GM21737 (cell line): ENCODE data around the gene TTLL13.
"Not testable (repeated sequence)": the region's sequence is repeated elsewhere in the genome, so short reads cannot be mapped to it uniquely, and the experiment has no call there.

ENCODE experiments used
- ATAC-seq: cut with Tn5 transposase; IDR thresholded peaks from one replicate; pipeline ENCODE4 v1.9.1; 2021; ENCODE audit warnings: mild to moderate bottlenecking, moderate library complexity; ENCODE audit not compliant: unreplicated experiment

TTLL13 gene

DNA sequence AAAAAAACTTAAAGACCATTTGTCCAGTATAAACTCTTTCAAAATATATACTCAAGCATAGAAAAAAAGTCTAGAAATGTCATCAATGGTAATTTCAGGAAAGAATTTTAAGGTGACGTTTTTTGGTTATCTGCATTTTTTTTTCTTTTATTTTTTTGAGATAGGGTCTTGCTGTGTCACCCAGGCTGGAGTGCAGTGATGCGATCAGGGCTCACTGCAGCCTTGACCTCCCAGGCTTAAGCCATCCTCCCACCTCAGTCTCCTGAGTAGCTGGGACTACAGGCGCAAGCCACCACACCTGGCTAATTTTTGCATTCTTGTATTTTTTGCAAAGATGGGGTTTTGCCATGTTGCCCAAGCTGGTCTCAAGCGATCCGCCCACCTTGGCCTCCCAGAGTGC, 31.4 kb downstream of the TTLL13 start:
- not testable (repeated sequence) for ATAC-seq

DNA sequence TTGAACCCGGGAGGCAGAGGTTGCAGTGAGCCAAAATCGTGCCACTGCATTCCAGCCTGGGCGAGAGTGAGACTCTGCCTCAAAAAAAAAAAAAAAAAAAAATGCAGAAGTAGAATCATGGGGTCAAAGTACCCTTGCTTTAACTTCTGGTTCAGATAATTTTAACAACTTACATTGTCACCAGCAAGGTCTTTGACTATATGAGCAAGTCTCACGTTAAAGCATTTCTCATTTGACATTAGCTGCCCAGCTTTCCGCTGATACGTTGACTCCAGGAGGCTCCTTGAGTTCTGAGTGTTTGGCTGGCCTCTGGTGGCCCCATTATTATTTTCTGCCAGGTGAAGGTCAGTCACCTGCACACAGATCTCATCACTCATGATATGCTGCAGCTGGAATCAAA, 32.3 kb downstream of the TTLL13 start:
- not testable (repeated sequence) for ATAC-seq

DNA sequence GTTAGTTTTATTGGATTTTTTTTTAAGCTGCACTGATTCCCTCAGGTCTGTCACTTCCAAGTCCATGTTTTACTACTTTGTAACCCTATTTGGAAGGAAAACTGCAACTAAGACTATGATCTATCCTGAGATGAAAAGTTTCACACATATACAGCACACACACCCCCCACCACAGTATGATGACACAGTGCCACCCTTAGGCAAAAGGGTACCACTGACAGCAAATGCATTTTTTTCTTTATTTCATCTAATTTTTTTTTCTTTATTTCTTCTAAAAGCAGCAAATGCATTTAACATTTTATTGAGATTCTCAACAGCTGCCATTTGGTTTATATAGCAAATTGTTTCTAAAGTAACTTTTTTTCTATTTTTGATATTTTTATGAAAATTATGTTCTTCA, 37.3 kb downstream of the TTLL13 start:
- no peak for ATAC-seq

DNA sequence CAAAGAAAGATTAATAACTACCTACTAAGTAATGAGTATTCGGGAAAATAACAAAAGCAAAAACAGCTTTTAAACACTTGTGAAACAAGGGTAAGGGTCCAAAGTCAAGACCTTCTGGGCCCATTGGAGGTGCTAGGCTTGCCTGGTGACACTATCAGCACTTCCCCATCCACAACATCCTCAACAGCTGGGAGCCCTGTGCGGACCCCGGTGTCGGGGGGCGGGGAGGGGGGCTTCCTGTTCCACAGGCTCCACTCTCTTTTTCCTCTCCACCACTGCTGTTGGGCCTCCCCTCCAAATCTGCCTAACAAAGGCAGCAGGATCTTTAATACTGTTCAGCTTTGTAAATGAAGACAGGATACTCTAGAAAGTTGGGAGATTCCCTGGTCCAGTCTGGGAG, 37.7 kb downstream of the TTLL13 start:
- ATAC-seq, result no peak

DNA sequence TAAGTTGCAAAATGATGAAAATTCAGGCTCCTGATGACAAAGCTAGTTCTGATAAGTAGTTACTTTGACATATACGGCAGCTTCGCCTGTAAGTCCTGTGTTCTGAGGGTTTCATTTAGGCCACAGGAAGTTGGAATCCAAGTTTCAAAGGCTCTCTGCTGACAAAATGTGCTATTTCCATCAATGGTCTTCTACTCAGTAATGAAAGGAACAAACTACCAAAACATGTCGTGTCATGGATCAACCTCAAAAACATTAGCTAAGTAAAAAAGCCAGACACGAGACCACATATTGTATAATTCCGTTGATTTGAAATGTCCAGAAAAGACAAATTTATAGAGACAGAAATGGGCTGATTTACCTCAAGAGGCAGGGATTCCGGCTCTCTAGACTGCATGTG, 38.6 kb downstream of the TTLL13 start:
- no peak for ATAC-seq

DNA sequence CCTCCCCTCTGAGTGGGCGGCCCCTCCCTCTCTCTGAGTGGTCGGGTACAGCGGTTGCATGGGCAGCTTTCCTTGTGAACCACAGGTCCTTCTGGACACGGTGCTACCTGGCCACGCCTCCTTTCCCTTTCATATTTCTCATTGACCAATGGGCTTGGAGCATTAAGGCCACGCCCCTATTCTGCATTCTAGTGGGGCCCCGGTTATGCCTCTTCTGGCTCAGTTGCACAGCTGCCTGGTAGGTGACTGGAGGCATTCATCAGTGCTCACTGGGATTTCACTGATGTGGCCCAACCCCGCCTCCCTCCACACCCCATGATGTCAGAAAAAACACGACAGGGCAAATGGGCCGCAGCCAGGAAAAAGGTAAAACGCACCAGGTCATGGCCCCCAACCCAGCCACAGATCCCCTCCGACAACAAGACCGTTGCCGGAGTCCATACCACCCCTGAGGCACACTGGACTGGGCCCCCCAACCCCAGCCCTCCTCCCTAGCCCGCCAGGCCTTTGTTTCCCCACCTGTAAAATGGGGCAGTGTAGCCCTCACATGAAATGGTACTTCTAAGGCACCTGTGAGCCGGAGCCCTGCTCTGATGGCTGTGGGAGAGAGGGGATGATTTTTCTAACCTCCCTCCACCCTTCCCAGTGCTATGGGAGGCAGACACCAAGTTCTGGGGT, 42.5 kb downstream of the TTLL13 start:
- no peak for ATAC-seq

DNA sequence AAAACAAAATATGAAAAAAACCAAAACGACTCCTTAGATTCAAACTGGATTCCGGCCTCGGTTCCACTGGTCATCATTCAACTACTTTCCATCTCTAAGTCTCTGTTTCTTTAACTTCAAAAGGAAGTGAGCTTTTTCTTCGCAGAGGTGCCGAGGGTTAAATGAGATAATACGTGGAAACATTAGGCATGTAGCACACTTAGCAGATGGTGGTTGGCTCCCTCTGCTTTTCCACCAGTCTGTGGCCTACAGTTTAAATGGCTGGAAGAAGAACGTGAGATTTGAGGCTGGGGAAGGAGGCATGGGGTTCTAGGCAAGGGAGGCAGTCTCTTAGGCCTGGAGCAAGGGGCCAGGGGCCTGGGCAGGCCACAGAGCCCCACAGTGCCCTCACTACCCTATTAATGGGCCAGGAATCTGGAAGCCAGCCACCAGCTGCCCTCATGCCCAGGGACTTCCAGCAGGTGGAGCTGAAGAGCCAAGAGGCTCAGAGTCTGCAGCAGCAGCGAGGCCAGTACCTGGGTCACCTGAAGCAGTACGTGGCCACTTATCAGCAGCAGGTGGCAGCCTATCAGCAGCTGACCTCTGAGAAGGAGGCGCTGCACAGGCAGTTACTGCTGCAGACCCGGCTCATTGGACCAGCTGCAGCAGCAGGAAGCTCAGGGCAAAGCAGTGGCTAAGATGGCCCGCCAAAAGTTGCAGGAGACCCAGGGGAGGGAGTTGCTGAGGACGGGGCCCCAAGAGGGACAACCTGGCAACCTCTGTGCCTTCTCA, 43.9 kb downstream of the TTLL13 start:
- not testable (repeated sequence) for ATAC-seq

DNA sequence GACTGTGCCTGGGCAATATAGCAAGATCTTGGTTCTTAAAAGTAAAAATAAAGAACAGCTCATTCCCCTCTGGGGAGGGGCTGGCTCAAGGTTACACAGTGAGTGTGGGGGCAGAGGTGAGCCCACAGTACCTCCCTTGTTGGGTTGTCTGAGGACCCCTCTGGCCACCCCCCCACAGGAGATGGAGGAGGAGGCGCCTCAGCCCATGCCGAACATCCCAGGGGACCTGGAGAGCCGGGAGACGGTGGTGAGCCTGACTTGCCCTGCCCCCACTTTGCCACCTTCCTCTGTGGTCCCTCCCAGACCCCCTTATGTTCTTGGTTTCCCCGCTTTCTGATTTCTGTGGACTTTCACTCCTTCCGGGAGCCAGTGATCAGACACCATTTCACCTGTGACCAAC, 44.8 kb downstream of the TTLL13 start:
- ATAC-seq, result no peak

DNA sequence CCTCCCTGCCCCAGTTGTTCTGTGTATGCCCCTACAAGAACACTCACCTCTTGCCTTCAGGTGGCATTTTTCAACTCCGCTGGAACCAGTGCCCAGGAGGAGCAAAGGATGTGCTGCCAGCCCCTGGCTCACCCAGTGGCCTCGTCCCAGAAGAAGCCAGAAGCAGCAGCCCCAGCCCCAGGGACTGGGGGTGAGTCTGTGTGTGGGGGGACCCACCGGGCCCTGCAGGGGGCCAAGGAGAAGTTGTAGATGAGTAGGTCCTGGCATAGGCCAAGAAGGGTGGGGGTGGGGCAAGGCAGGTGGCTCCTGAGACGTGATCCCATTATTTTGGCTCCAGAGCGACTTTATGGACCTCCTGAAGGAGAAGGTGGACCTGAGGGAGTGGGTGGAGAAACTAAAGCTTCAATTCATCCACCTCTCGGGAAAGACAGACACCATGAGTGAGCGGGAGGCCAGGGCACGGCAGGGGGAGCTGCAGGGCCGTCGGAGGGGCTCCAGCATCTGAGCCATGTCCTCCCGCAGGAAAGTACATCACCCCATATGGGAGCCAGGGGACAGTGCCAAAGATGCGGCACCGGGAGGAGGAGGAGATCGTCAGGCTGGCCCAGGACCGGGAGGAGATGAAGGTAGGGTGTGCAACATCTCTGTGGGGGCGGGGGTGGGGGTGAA, 45.4 kb downstream of the TTLL13 start:
- ATAC-seq, result no peak

DNA sequence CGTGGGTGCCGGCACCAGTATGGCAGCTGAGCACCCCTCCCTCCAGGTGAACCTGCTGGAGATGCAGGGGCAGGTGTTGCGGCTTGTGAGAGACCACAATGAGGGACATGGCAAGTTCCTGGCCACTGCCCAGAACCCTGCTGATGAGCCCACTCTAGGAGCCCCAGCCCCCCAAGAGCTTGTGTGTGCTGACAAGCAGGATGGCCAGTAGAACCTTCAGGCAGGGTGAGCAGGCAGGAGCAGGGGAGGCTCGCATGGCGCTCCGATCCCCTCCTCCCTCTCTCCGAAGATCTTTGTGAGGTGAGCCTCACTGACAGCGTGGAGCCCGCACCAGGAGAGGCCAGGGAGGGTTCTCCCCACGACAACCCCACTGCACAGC, 45.9 kb downstream of the TTLL13 start:
- no peak for ATAC-seq

DNA sequence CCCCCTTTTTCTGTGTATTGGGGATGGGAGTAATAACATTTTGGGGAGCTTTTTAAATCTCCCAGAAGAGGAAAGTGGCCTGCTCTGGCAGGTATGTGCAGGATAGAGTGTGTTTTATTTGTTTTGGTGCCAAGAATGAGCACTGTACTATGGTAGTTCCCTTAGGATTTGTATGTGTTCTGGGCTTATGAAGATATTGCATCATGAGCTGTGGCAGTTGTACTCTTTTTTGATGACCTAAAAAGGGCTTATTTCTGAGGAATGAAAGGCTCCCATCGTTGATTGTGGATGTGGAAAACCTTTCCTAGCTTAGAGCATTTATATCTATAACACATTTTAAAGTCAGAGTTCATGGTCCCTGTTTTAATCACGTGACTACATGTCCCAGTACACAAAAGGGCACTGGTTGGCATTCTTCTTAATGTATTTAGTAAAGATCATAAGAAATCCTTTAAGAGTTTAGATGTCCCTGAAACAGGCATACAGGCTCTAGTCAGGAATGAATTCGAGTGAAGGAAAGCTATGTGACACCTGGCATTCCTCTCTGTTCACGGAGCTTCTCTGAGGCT, 47.0 kb downstream of the TTLL13 start:
- not testable (repeated sequence) for ATAC-seq

DNA sequence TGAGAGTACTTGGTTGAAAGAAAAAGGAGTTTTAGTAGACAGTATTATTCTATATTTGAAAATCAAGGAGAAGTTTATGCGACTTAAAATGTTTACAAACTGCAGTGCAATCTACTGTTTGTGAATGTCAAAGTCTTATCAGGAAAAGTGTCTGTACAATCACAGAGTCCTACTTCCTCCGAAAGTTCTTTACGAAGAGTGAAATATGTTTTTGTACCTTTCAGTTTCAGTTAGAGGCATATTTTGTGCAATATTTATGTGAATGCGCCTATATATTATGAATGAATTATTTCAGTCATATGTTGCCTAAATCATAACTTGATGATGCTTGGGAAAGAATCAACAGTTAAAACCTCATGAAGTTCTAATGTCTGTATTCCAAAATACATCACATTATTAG, 47.7 kb downstream of the TTLL13 start:
- no peak for ATAC-seq

DNA sequence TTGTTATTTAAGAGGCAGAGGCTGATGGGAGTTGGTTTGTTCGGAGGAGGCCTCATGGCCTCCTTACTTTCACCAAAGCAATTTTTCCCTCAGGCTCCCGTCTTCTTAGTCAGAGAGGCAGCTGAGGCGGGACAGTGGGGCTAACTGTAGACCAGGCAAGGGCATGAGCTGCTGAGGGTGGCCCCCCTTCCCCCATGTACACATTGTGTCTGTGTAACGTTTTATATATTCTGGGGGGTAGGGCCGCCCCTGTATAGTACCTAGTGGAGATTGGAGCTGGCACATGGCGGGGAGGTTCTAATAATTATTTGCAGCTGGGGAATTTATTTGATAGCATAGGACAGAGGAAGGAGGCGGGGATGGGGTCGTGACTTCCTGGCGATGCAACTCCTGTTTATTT, 51.2 kb downstream of the TTLL13 start:
- no peak for ATAC-seq

DNA sequence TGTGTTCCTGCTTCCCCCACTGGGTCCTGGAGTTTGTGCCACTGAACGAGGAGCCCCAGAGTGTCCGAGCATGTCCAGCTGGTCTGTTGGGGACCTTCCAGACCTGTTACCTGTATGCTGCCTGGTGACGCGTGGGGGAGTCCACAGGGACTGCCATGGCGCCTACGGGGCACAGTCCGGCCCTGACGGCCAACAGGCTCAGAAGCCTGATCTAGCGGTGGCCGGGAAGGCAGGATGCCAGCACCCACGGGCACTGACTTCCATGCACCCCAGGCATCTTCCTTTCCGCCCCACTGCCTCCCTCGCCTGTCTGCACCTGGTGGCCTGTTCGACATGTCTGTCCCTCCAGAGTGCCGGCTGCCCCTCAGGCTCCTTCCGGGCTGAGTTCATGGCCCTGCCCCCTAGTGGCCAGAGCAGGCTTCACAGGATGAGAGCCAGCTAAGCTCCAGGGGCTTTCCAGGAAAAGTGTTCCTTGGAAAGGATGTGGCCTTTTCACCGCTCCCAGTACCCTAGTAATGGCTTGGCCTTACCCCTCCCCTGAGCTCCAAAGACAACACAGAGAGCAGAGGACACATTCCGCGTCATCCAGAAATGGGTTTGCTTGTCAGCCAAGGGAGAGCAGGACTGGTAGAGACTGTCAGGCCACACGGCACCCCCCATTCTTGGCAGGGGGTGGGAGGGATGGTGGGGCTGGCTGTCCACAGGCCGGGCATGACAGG, 51.8 kb downstream of the TTLL13 start:
- ATAC-seq, result no peak

DNA sequence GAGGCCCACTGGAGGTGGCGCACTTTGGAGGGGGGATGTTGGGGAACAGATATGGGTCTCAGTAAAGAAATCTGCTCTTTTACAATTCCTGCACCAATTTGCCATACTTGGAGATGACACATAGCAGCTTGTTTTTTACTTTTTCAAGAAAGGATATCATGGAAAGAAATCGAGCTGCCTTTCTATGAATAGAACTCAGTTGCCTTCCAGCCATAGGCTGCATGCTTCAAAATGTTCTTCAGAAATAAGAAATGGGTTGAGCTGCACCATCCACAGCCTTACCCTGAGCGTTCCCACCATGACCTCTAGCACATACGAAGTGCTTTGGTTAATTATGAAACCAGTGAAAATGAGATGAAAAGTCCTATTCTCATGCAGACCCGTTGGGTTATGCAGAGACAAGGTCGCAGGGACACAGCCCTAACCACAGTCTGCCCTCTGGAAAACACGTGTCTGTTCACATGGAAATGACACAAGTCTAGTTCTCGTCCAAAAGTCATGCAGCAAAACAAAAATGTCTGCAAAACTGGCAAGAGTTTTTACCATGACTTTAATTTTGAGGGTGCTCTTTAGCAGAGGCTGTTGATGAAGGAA, 52.4 kb downstream of the TTLL13 start:
- no peak for ATAC-seq

DNA sequence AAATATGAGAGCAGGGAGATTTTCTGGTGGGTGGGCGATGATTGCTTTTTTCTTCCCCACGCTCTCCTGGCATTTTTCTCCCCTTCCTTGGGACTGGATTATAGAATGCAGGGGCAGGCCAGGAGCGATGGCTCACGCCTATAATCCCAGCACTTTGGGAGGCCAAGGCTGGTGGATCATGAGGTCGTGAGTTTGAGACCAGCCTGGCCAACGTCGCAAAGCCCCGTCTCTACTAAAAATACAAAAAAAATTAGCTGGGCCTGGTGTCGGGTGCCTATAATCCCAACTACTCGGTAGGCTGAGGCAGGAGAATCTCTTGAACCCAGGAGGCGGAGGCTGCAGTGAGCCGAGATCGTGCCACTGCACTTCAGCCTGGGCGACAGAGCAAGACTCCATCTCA, 56.0 kb downstream of the TTLL13 start:
- ATAC-seq, result not testable (repeated sequence)

DNA sequence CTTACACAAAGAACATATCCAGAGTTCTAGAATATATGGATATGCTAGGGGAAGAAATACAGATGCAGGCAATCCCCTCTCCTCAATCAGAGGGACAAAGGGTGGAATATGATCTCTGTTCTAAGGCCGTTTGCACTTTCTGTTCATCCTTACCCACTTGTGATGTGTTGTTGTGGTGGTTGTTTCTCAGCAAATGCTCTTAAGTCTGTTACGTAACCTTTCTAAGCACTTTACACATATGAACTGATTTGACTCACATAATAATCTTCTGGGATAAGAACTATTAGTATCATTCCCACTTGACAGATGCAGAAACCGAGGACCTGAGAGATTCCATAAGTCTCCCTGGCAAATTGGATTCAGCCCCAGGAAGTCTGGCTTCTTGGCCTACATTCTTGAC, 56.6 kb downstream of the TTLL13 start:
- ATAC-seq, result no peak

DNA sequence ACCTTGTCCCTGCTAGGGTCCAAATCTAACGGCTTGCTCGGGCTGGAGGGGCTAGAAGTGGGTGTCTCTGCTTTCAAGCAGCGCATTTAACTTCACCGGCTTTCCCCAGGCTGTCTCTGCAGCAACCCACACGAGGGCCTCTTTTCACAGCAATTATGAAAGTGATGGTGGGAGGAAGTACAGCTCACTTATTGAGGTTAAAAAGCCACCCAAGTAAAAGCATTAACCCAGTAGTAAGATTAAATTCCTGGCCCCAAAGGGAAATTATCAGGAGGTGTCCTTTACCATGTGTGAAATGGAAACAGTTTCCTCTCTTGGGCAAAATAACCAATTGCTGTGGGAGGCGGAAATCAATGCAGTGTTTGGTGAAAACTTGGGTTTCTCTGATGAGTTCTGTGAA, 57.2 kb downstream of the TTLL13 start:
- no peak for ATAC-seq

DNA sequence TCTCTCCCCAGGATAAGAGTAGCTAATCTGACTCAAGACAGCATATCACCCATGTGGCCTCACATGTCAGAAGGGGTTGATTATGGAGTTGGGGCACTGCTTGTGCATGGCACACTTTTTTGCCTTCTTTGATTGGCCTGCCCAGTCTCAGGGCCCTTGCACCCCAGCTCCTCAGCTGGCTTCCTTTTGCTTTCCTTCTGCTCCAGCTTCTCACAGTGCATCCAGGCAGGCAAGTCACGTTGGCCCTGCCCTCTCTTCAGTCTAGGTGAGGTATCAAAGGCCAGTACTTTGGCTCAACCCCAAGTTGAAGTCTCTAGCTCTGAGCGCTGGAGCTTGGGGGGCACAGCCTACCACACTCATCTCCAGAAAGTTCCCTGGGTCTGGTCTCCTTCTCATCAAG, 58.3 kb downstream of the TTLL13 start:
- no peak for ATAC-seq

DNA sequence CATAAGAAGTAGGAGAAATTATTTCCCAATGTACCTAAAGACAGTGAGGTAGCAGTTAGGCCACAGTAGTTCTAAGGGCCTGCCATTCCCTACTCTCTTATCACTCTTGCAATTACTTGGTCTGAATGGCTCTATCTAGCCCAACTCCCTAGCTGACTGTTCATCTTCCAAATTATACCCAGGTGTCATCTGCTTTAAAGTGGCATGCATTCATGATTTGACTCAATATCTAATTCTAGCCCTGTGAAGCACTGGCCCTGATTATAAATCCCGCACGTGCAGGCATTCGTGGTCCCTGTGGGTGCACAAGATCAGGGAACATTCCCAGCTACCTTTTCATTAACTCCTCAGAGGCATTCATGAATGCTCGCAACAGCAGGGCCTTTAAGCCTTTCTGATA, 59.7 kb downstream of the TTLL13 start:
- no peak for ATAC-seq
